H54 (cell line): ENCODE measurements around the gene MBLAC1.

ENCODE experiments used
- DNase-seq: peaks from one replicate; pipeline ENCODE4 v3.0.0; 2011; ENCODE audit warnings: low spot score, mixed read lengths; ENCODE audit not compliant: insufficient read length
- FAIRE-seq: peaks from 3 replicates; lab custom pipeline; 2011; peaks lifted over from hg19 to GRCh38; lab: Jason Lieb, UNC
- POLR2A ChIP-seq: IDR thresholded peaks from 2 replicates; pipeline ENCODE4 v1.6.1; 2011; ENCODE audit warnings: low read depth, mild to moderate bottlenecking, low read length

MBLAC1 gene

DNA sequence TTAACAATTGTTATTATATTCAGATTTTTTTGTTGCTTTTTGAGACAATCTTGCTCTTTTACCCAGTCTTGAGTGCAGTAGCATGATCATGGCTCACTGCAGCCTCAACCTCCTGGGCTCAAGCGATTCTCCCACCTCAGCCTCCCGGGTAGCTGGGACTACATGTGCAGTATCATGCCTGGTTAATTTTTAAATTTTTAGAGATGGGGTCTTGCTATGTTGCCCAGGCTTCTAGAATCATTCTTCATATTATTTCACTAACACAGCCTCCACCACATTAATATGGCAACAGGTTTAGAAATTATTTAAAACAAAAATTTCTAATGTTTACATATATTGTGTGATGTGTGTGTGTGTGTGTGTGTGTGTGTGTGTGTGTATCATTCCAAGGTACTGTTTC is 20.5 kb downstream of the MBLAC1 start:
- FAIRE-seq (no peak), DNase-seq (no peak)
- TF ChIP-seq POLR2A, result no peak

DNA sequence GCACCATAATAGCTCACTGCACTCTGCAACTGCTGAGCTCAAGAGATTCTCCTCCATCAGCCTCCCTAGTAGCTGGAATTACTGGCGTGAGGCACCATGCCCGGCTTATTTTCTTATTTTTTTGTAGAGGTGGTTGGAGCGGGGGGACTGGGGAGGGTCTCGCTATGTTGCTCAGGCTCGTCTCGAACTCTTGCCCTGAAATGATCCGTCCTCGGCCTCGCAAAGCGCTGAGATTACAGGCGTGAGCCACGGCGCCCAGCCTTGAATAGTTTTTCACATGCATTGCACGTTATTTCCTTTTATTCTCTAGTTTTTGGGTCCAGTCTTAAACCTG is 21.4 kb downstream of the MBLAC1 start:
- no peak for FAIRE-seq
- DNase-seq, result no peak
- no peak for TF ChIP-seq POLR2A

DNA sequence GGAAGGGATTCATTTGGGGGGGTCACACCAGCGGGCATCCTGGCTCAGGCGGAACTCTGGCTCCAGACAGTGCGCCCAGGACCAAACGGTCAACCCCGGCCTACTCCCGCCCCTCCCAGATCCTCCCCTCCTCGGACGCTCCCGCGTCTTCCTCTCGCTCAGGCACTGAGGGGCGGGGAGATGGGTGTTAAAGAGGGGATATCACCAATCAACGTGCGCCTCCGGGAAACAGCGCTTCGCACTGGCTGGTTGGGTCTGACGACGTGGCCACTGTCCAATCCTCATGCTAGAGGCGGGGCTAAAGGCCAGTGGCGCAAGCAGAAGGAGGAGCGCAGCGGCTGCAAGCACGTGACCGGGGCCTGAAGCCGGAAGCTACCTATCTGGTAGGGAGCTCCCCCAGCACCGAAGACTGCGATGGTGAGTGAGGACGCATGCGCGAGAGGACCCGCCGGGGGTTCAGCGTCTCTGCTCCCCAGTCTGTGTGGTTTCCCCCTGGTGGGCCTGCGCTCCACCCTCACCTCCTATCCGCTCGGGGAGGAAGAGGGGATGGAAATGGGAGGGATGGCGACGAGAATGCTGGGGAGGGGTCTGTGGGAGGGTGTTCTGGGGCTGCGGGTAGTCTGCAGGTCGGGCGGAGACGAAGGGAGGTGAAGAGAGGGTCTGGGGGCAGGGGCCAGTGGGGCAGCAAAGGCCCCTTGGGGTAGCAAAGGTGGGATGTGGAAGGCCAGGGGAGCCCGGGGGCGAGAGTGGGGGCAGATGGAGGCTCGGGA is 22.0 kb downstream of the MBLAC1 start, which contains the start of gene LAMTOR4:
Gene LAMTOR4, plus strand, starts transcription at position 360 of the 770 bp plus-strand sequence. Its CDS starts 55 bp downstream, at position 415.
- DNase-seq (peak; percentile 96), FAIRE-seq (peak; percentile 94)
- peak; percentile 82 for TF ChIP-seq POLR2A

DNA sequence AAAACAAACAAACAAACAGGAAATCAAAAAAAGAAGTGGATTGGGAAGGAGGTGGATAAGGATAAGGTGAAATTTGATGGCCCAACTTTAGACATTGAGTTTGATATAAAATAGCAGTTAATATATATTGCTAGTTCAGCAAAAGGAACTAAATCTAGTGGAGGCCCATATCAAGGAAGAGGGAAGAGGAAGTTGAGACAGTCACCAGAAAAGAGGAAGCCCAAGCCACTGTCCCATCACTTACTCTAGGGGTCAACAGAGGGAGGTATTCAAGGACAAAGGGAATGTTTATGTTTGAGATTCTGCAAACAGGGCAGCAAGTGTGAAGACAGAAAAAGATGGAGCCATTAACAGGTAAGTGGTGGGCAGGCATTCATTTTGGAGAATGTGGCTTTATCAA is 25.6 kb downstream of the MBLAC1 start:
- no peak for TF ChIP-seq POLR2A
- no peak for DNase-seq
- no peak for FAIRE-seq

DNA sequence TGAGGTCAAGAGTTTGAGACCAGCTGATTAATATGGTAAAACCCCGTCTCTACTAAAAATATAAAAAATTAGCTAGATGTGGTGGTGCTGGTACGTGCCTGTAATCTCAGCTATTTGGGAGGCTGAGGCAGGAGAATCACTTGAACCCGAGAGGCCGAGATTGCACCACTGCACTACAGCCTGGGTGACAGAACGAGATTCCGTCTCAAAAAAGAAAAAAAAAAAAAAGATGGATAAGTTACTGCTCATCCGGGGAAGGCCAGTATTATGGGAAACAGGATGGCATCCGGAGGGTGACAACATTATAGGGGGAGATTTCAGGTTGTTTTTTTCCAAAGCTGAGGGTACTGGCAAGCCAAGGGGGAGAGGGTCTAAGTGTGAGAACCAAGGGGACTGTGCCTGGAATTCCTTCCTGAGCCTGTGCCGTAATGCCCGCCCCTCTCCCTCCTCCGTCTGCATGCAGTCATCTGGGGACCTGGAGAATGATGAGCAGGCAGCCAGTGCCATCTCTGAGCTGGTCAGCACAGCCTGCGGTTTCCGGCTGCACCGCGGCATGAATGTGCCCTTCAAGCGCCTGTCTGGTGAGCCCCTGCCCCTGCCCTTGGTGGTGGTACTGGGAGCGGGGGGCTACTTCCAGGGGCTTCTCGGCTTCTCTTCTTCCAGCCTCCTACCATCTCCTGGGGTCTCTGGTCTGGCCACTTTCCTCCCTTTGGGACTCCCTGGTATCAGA is 26.3 kb downstream of the MBLAC1 start:
- DNase-seq (no peak), FAIRE-seq (no peak)
- TF ChIP-seq POLR2A, result no peak

DNA sequence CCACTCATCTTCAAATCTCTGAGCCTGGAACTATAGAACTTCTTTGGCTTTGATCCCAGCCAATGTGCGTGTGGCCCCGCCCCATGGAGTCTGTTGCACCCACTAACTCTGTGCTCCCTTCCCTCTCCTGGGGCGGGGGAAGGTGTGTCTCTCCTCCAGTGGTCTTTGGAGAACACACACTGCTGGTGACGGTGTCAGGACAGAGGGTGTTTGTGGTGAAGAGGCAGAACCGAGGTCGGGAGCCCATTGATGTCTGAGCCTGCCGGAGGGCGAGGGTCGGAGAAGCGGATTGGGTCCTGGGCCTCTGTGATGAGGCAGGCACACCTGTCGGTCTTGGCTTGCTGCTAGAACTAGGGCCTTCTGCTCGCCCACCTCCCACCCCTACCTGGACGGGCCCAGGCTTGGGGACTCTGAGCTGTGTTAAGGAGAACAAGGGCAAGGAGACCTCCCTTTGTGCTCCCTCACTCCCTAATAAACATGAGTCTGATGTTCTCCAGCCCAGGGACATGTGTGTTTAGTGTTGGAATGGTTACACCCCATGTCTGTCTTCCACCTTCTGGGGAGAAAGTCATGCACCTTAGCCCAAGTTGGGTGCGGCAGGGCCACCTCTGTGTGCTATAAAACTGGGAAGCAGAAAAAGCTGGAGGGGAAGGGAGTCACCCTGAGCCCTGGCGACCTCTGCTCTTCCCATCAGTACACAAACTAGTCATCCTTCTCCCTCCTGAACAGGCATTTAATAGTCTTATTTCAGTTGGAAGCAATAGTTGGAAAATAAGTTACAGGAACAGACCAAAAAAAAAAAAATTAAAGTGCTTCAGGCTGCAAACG is 27.2 kb downstream of the MBLAC1 start:
- TF ChIP-seq POLR2A, result no peak
- DNase-seq (no peak), FAIRE-seq (no peak)

DNA sequence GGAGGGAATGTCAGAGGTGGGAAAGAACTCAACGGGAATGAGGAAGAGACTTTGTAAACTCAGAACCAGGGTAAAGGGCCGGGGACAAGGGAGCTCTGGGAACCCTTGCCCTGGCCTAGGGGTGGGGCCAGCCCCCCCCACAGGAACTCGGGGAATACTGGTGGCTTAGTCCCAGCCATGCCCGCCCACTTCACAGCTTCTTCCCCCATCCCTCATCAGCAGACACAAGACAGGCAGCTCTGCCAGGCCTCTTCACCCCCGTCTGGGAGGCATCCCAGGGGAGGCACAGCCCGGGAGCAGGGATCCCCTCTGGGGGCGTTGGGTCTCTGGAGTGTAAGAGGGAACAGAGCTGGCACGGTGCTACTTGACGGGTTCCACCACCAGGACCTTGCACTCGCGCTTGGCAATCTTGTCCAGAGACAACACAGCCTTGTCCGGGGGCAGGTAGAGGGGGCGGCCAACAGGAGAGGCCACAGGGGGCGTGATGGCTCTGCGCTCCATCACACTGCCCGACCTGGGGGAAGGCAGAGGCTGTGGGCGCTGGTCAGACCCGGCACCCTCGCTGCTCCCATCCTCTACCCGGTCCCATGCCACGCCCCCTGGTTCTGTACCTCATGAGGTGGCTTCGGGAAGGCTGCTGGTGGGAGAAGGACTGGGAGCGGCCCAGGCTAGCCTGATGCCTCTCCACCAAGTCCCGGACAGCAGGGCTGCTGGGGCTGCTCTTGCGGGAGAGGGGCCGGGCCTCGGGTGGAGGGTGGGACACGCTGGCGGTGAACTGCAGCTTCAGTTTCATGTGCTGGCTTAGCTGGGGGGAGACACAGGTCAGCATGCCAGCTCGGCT is 28.1 kb downstream of the MBLAC1 start:
- no peak for FAIRE-seq
- DNase-seq, result no peak

DNA sequence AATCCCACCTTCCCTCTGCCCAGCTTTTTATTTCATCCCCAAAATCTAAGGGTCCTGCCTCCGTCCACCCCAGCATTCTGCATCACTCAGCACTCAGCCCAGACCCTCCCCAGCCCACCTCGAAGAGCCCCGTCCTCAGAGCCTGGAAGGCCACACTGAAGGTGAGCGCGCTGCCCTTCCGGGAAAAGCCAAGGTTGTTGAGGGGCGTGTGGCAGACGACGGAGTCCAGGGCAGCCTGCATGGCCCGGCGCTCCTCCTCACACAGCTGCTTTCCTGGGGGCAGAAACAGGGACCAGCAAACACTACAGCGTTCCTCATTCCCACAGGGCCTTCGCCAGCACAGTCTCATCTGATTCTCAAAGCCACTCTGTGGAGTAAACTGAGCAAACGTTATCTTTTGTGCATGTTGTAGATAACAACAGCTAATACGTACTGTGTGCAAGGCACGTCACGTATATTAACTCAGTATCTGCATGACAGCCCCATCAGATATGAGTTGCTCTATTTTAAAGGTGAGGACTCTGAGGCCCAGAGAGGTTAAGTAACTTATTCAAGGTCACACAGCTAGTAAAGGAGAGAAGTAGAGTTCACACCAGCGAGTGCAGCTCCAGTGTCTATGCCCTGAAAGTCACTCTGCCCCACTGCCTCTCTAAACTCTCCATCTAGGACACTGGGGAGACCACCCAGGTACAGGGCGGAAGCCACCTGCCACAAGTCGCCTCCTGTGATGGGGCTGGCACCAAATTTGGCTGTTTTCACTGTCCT is 29.0 kb downstream of the MBLAC1 start:
- no peak for DNase-seq
- TF ChIP-seq POLR2A, result no peak
- FAIRE-seq, result no peak

More for the DNA sequence above, 28.1 kb downstream of the MBLAC1 start:
- no peak for TF ChIP-seq POLR2A

DNA sequence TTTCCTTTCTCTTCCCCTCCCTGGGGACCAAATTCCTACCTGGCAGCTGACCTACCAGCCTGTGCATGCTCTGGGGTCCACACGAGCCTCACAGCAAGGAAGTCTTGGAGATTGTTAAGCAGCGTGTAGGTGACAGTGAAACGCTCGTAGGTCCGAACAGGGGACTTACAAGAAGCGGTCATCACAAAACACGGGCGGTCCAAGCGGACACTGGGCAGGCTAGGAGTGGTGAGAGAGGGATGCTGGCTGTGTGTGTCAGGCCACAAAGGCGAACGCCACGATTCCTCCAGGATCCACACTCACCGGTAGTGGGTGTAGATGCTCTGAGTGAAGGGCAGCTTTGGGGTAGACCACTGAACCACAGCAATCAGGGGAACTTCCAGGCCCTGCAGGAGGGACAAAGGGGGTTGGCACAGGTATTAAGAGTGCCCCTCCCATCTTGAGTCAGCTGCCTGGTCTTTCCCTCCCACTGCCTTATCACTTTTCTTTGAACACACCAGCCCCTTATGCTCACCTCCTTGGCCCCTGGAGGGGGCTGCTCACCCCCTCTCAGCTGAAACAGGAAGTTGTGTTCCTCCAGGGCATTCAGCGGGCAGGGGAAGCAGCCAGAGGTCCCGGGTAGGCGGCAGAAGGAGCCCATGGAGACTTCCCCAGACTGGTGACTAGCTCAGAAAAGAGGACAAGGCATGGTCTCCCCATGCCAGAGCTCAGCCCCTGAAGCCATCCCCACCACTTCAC is 29.7 kb downstream of the MBLAC1 start:
- TF ChIP-seq POLR2A, result no peak
- no peak for FAIRE-seq
- no peak for DNase-seq

DNA sequence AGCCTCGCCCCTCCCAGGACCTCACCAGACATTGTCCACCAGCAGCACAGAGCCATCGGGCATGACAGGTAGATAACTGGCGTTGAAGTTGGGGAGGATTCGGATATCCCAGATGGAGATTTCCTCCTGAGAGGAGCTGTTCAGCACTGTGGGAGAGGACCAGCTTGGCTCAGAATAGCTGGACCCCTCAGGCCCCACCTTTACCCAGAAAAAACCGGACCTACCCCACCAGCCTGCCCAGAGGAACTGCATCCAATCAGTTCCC is 30.2 kb downstream of the MBLAC1 start:
- TF ChIP-seq POLR2A, result no peak
- DNase-seq (no peak), FAIRE-seq (no peak)

DNA sequence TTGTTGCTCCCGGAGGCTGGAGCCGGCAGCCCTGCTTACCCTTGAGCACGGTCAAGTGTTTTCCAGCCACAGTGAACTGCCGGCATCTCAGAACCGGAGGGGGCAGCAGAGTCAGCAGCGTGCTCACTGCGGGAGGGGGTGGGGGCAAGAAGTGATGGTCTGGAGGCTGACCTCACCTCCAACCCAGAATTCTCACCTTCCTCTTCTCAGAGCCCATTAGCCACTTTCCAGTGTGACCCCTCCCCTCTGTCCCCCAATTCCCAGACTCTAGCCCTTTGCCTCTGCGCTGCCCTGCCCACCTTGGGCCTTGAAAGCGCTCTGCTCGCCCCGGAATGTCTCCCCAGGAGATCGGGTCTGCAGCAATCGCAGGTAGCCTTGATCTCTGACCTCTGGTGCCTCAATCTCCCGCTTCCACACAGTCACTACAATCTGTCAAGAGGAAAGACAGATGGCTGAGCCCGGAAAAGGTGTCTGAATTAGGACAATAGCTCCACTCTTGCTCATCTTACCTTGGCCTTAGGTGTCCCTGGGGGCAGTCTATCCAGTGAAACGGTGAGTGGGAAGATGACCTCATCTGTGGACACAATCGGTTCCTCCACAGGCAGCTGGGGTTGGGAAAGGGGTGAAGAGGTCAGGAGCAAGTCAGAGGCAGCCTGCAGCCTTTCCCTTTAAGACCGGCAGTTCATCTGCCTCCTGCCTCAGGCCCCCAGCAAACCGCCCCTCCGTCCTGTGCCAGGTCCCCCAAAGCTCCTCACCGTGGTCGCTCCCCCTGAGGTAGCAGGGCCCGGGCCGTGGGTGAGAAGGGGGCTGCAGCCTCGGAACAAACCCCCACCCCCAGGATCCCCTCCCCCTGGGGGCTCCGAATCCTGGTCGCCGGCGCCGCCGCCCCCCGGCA is 30.8 kb downstream of the MBLAC1 start:
- DNase-seq (peak; percentile 80), FAIRE-seq (no peak)
- TF ChIP-seq POLR2A, result no peak
